Endometrial microvascular endothelial cells (primary cell): ENCODE results near the gene SPTB. TPM values are rescaled to one million over a fixed set of nuclear protein-coding genes. Genes with fewer than 3 reads are reported as not detected.

Source experiments
- in situ Hi-C: cut with HindIII; loops from 2 replicates; pipeline ENCODE4 v1.10.0; 2017; ENCODE audit warnings: low sequenced_read_pairs, low pct_unique_long_range_greater_than_20kb; ENCODE audit errors: inconsistent ontology term
- total RNA-seq: library from RNA; depleted of rRNA; stranded (reverse); fragments of >200 nt; gene quantifications from one replicate; pipeline ENCODE4 v1.2.3, GENCODE V29; 2015; ENCODE audit errors: inconsistent ontology term

SPTB gene
- total RNA-seq, 1 donor from 2014 or later: not detected

GRCh38 chr14:64775081-64775777 is 104.5 kb downstream of the SPTB start:
- in situ Hi-C loops: no loop called here

DNA sequence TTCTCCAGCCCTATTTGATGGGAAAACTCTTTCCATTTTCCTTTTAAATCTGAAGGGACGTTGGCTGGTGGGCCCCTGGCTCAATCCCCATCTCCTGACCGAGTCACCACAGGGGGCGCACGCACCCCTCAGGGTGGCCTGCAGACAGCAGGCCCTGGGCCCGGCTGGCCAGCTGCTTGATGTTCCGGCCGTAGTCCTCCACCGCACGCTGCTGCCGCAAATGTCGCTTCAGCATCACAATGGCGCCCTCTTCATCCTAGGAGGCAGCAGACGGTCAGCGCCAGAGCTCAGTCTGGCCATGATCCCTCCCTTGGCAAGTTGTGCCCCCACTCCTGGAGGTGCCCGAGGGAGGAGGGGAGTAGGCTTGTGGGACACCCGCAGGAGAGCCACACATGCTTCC is 105.4 kb downstream of the SPTB start:
- in situ Hi-C loops: no loop called here

DNA sequence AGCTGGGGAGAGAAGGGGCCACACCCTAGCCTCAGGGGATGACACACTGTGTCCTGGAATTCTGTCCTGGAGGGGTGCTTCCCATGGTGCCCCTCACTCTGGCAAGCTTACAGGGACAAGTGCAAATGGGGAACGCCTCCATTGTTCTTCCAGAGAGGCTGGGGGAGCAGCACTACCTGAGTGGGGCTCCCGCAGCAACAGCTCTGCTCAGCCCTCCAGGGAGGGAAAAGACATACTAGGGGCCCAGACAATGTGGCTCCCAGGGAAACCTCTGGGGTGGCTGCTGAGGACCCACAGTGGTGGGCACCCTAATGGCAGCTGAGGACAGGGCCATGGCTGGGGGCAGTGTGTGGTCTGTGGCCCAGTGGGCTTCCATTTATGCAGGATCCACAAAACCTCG is 106.1 kb downstream of the SPTB start:
- in situ Hi-C loops: no loop called here

- in situ Hi-C loops: no loop called here
Observed at GRCh38 chr14:64773046-64773445, 106.7 kb downstream of the SPTB start.

- in situ Hi-C loops: no loop called here
Observed at GRCh38 chr14:64772397-64772950, 107.2 kb downstream of the SPTB start.

GRCh38 chr14:64771161-64771560 is 108.5 kb downstream of the SPTB start:
- in situ Hi-C loops: no loop called here

GRCh38 chr14:64770751-64771150 is 109.0 kb downstream of the SPTB start:
- in situ Hi-C loops: no loop called here

DNA sequence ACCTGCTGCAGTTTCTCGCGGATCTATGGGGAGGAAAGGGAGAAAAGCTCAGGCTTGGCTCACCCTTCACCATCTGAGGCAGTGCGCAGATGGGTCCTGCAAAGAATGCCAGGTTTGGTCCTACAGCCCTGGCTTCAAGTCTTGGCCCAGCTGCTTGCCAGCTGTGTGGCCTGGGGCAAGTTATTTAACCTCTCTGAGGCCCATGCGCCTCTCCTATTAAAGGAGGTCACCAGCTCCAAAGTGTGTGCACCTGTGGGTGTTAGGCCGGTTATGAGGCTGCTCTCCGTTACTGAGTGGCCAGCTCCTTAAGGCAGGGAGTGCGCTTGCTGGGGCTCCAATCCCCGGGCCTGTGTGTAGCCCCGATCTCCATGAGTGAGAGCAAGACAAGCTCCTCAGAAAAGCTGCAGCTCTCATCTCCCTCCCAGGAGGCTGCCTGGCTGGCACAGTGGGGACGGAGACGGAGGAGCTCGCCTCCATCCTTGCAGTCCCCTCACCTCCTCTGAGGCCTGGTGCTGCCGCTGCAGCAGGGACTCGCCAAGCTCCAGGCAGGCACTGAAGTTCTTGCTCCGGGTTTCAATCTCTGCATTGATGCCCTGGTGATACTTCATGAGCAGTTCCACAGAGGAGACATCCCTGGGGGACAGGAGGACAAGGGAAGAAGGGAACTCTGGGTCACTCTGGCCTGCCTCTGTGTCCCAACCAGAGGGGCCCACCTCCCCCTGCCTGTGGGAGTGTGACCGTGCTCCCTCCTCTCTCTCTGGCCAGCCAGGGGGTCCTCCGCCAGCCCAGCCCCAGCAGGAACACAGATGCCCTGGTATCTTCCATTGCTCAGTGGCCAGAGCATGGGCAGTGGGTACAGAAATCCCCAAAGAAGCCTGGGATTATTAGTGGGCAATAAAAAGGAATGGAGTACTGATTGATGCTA is 110.3 kb downstream of the SPTB start:
- in situ Hi-C loops: no loop called here

GRCh38 chr14:64768401-64769095 is 111.2 kb downstream of the SPTB start:
- in situ Hi-C loops: no loop called here

DNA sequence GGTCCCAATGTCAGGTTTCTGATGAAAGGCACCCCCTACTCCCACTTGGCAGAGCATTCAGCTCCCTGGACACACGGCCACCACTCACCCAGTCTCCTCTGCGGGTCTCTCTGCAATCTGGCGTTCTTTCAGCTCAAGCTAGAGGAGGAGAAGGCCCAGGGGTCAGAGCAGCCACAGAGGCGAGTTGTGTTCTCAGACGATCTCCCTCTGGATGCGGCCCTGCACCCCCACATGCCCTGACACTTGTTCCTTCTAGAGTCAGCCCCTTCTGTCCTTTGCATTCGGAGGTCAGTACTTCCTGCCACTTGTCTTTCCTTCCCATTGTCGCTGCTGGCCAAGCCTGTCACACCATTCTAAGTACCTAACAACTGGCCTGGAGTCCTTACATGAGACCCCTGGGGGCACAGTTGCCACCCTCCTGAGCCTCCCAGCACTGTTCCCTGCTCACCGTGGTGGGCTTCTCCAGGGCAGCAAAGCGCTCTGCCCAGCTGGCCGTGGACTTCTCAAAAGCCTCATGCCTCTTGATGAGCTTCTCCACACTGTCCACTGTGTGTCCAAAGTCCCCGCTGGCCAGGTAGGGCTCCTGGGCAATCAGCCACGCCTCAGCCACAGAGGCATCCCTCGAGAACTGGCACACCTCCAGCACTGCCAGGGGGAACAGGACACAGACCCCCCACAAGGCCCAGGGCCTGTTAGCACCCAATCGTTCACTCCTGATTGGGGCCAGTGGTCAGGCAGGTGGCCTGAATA is 112.3 kb downstream of the SPTB start:
- in situ Hi-C loops: no loop called here

DNA sequence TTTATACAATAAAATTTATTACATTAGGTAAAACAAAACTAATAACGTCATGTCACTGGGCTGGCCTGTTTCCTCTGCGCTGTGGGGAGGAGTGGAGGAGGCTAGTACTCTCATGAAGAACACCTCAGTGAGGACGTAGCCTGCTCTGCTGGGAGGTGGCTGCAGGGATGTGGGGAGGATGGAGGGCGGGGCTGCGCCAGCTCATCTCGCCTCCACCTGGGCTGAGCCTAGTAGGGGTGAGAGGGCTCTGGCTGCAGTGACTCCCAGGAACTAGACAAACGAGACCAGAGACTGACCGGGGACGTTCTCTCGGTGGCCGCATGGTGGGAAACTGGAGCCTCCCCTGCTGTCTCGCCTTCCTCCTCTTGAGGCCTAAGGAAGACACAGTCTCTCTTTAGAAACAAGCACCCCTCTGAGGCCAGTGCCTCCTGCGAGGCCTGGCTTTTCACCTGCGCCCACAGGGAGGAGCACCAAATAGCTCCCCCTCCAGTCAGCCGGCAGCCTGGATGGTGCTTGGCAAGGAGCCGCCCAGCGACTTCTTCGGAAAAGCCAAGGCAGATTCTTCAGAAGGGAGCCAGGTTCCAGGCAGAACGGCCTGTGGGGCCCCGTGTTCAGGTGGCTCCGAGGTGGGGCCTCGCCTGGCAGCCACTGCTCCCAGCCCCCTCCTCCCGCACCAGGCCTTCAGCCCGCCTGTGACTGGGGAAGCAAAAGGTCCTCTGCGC is 113.1 kb downstream of the SPTB start:
- in situ Hi-C loops: no loop called here

DNA sequence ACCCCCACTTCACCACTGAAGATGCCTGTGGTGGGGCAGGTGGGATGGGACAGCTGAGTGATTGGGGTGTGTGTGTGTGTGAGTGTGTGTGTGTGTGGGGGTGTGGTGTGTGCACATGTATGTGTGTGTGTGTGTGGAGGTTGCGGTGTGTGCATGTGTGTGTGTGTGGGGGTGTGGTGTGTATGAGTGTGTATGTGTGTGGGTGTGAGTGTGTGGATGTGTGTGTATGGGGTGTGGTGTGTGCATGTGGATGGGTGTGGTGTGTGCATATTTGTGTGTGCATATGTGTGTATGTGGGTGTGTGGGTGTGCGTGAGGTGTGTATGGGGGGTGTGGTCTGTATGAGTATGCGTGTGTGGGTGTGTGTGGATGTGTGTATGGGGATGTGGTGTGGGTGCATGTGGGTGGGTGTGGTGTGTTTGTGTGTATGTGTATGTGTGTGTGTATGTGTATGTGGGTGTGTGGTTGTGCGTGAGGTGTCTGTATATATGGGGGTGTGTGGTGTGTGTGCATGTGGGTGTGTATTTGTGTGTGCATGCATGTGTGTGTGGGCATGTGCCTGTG is 113.9 kb downstream of the SPTB start:
- in situ Hi-C loops: no loop called here

- in situ Hi-C loops: no loop called here
Observed at GRCh38 chr14:64764641-64765520, 114.8 kb downstream of the SPTB start.

DNA sequence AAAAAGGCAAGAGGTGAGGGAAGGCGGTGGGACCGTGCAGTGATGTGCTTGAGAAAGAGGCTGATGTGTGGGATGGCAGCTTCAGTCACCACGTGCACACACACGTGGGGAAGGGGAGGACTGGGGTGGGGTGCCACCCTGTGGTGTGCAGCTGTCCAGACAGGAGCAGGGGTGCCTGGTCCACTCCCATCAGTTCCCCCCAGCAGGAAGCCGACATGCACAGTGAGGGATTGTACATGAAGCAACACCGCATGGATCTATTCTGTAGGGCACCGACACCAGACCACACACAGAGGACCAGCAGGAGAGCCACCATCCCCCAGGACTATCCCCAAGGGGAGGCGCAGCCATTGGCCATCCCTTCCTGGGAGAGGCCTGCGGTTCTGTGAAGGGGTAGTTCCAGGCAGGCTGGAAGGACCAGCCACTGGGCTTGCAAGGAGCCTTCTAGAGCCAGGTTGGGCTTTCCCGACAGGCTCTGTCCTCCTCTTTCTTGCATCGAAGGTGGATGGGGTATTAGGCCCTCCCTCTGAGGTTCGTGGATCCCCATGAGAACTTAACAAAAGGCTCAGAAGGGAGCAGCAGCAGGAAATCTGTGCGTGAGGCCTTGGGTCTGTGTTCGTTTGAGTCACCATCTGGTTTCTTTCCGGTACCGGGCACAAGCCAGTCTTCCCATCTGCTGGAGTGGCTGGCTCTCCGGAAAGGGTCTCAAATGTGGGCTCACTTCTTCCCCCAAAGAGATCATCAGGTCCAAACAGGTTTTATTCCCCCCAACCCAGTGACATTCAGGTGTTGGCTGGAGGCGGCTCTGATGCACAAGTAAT is 115.7 kb downstream of the SPTB start:
- in situ Hi-C loops: no loop called here

DNA sequence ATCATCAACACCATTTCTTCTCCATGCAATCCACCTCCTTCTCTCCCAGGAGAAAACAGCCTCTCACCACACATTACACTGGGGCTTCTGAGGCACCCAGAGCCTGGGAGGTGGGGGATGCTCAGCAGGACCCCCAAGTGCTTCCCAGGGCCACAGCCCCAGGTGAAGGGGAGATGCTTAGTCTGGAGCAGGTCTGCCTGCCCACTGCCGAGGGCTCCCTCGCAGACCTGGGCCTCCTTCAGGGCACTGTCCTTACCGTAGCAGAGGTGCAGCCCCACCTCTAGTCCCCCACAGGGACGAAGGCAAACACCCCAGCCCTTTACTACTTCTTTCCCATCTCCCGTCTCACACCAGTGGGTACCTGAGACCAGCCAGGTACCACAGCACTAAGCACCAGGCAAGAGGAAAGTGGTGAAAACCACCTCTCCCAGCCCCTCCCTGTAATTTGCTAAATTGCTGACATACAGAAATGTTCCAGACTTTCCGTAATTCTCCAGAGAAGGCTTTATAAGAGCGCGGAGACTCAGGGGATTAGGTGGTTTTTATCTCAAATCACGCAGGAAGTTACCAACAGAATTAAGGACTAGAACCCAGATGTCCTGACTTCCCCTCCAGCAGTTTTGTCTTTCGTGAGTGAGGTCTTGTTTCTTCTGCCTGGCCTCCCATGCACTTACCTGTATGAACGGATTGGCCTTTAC is 116.5 kb downstream of the SPTB start:
- in situ Hi-C loops: no loop called here
